ENCODE measurements around the gene HSPBP1.

The HSPBP1 gene

DNA sequence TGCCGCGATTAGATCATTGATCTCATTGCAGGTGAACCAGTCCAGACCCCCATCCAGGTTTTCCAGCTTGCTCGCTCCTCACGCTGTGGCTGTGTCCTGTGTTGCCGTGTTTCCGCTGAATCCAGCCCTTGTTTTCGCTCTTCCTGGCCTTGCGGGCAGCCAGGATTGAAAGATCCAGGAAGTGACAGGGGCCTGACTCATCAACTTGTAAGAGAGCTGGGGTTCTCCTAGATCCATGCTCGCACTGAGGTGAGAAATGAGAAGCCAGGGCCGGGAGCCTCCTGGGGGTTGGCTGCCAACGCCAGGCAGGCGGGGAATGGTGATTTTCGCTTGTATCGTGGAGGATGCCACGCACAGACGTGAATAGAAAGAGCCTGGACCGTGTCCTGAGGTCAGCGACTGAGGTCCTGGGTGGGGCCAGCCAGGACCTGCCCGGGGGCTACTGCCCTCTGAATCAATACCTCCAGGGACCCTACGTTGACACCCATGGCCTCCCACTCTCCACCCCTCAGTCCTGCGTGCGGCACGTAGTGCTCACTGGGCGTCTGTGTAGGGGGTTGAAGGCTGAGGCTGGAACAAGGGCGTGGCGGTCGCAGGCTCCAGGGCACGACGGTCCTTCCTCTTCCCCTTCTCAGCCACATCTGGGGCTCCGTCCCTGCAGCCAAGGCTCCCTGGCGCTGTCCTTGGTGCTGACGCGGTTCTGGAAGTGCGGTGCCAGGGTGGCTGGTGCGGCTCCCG, 63.3 kb downstream of the HSPBP1 start:
- DNase-seq (ENCODE audit: low read depth in 2 of 2) = peak; percentile 97 to 98

DNA sequence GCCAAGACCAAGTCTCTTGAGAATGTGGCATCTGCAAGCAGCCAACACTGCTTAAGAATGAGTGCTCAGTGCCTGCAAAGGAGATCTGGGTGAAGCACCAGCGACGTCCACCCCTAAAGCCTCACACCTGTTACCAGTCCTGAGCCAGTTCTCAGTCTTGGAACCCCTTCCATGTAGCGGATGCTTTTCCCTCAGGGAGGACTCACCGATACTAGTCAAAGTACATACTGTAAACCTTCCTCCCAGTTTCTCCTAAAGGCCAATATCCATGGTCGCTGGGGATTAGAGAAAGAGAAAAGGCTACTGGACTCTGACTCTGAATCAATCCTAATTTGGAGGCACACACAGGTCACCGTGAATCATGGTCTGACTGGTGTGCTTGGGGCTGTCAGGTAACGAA, 66.4 kb downstream of the HSPBP1 start:
- no peak for DNase-seq (ENCODE audit: low read depth in 2 of 2)

DNA sequence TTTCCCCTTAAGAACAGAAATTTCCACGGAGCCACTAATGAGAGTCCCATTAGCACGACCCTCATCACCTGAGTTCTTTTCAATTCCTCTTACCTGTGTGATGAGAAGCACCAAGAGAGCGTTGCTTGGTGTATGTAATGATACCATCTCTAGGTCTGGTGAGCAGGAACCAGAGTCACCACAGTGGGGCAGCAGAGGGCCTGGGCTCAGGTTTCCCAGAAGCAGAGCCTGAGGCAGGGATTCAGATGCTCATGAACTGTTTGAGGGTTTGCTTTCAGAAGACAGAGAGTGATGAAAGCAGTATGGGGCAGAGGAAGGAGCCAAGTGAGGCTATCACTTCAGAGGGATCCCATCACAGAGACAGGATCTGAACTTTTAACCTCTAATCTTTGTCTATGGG, 67.5 kb downstream of the HSPBP1 start:
- no peak for DNase-seq (ENCODE audit: low read depth in 2 of 2)

Data from fibroblast of skin of left quadriceps (primary cell).